ENCODE results near the gene INTS3.
A peak's percentile ranks its signal among the peaks of the same experiment; 100 is the strongest.
"Not testable (repeated sequence)": the region's sequence is repeated elsewhere in the genome, so short reads cannot be mapped to it uniquely, and the experiment has no call there.

Gene INTS3

DNA sequence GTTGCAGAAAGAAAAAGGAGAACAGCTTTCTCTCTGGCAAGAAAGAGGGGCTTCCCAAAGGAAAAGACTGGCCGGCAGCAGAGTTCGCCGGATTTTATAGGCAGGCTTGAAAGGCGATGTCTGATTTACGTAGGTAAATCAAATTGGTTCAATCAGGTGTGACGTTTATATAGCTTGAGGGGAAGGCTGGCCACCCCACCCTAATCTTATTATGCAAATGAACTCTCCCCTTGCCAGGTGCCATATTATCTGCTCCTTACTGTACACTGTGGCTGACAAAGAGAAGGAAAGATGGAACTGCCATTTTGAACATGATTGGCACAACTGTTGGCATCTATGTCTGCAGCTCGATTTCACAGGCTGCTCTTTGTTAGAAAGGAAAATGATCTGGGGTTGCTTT, 16.8 kb upstream of the INTS3 start:
- DNase-seq = no peak

DNA sequence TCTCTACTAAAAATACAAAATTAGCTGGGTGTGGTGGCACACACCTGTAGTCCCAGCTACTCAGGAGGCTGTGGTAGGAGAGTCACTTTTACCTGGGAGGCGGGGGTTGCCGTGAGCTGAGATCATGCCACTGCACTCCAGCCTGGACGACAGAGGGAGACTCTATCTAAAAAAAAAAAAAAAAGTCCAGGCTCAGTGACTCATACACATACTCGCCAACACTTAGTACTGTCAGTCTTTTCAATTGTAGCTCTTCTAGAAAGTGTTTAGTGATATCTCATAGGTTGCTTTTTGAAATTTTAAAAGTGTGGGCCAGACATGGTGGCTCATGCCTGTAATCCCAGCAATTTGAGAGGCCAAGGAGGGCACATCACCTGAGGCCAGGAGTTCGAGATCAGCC, 11.6 kb upstream of the INTS3 start:
- DNase-seq = not testable (repeated sequence)

DNA sequence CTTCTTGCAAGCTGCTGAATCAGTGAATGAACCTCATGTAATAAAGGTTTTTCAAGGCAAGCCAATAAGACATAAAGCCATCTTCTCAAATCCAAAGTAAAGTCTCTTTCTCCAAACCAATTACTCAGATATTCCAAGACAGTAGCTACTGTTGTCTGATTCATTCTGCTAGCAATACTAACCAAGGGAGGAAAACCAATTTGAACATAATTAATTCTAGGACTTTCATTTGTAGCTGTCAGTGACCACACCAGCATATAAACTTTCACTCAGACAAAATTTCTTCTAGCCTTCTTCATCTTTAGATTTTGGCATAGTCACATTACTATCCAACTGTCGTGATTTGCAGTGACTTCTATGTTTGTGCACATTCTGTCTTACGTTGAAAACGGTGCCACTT, 10.5 kb upstream of the INTS3 start:
- no peak for DNase-seq

DNA sequence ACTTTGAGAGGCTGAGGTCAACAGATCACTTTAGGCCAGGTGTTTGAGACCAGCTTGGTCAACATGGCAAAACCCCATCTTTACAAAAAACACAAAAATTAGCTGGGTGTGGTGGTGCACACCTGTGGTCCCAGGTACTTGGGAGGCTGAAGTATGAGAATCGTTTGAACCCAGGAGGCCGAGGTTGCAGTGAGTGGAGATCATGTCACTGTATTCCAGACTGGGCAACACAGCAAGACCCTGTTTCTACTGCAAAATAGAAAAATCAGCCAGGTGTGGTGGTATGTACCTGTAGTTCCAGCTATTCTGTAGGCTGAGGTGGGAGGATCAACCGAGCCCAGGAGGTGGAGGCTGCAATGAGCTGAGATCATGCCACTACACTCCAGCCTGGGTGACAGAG, 4.2 kb upstream of the INTS3 start:
- DNase-seq = no peak

DNA sequence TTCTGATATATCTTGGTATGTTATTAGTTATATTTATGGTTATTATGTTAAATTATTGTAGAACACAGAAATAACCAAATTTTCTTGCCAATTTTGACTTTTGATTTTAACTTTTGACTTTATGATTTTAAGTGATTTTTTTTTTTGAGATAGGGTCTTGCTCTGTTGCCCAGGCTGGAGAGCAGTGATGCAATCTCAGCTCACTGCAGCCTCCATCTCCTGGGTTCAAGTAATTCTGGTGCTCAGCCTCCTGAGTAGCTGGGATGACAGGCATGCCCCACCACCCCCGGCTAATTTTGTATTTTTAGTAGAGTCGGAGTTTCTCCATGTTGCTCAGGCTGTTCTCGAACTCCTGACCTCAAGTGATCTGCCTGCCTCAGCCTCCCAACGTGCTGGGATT, 3.2 kb upstream of the INTS3 start:
- not testable (repeated sequence) for DNase-seq

DNA sequence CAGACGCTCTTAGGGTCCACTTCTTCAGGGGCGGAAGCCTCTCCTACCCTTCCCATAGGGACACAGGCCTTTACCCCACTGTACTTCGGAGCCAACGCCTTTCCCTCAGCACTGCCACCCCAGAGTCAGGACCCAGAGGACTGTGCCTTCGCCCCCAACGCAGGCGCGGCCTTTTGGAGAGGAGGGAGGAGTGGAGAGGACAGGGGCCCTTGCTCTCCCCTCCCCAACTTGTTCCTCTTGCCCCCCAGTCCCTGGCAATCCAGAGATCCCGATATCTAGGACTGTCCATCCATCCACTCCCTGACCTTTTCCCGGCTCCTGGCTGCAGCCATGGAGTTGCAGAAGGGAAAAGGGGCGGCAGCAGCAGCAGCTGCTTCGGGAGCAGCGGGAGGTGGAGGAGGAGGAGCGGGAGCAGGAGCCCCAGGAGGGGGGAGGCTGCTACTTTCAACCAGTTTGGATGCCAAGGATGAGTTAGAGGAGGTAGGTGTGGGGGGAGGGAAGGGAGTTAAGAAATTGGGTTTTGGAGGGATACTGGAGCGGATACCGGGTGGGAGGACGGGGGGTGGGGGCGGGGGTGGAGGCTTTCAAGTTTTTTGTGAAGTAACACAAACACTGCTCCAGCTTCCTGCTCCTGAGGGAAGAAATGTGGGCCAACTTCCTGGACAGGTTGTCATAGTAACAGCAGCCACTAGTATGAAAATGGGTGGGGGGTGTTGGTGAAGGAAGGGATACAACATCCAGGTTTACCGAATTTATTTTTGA, 636 bp downstream of the INTS3 start:
- peak; percentile 30 for DNase-seq

DNA sequence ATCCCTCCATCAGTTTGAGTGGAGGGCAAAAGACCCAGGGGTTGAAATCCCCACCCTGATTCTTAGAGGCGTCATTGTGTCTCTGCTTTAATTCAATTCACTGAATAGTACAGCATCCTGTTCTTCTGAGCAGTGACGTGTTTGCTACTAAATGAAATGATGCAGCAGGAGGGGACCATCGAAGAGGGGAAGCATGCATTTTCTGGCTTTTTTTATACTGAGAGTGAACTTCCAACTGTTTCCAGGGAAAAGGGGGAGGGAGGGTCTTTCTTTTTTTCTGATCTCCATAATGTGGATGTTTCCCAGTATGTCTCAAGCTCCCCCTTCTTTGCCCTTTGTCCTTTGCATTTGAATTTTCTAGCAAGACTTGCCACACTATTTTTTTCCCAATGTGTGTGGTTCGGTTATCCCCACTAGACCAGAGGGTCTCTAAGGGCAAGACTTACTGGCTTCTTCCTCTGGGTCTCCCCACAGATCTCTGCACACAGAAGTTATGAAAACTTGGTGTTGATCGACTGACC, 2.7 kb downstream of the INTS3 start:
- no peak for DNase-seq

DNA sequence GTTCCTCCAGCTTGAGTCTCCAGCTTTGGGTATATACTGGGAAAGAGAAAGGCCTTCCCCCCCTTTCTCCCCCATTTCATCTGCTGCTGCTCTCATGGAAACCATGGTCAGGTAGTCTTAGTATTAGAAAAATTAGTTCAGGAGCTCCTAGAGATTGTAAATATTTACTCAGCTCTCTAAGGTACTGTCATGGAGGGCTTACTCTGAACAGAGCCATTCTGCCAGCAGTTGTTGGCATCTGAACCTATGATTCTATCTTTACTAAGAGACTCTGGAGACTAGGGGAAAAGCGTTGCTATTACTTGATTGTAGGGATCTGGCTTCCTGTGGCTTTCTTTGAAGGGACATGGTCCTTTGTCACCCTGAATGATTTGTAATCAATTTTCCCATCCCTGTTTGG, 6.1 kb downstream of the INTS3 start:
- no peak for DNase-seq

DNA sequence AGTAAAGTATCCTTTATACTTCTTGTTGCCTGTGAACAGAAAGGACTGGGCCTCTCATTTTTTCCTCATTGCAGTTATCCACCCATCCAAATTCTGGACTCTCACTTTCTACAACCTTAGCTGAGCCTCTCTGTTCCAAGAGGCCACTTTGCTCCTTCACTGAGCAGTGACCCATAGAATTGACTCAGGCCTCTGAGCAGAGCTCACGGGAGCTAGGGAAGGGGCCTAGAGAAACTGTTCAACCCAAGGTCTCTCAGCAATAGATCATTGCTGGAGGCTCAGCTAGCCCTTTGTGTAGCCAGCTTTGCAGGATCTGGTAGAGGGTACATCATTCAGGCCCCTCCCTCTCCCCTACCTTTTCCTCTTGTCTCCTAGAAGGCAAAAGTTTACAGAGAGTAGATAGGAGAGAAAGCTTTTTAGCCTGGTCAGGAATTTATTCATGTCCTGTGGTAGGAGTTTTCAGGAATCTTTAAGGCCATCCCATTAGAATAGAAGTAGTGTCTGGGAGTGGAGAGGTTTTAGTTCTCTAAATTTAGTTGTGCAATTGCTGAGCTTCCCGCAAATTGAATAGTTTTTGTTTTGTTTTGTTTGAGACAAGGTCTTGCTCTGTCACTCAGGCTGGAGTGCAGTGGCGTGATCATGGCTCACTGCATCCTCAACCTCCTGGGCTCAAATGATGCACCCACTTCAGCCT, 6.7 kb downstream of the INTS3 start:
- no peak for DNase-seq

DNA sequence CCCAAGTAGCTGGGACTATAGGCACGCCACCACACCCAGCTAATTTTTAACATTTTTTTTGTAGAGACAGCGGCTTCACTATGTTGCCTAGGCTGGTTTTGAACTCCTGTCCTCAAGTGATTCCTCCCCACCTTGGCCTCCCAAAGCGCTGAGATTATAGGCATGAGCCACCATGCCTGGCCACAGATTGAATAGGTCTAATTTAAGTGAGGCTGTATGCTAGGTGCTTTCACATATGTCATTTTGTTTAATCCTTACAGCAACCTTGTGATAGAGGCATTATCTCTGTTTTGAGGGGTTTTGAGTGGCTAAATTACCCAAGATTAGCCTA, 7.2 kb downstream of the INTS3 start:
- no peak for DNase-seq

DNA sequence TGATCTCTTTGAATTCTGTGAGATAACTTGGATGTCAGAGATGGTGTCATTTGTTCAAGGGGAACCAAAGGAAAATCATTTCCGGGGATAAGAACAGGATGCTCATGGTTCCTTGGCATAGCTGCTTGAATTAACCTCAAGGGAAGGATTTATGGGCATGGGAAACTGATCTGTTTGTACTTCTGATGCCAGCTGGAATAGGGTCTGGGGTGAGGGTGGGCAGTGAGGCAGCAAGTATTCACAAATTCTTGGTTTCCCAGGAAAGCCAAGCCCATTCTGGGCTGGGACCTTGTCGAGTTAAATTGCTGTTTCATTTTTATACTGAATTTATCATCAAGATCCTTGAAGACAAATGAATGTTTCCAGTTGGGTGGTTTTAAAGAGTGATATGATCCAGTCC, 14.1 kb downstream of the INTS3 start:
- DNase-seq = no peak

DNA sequence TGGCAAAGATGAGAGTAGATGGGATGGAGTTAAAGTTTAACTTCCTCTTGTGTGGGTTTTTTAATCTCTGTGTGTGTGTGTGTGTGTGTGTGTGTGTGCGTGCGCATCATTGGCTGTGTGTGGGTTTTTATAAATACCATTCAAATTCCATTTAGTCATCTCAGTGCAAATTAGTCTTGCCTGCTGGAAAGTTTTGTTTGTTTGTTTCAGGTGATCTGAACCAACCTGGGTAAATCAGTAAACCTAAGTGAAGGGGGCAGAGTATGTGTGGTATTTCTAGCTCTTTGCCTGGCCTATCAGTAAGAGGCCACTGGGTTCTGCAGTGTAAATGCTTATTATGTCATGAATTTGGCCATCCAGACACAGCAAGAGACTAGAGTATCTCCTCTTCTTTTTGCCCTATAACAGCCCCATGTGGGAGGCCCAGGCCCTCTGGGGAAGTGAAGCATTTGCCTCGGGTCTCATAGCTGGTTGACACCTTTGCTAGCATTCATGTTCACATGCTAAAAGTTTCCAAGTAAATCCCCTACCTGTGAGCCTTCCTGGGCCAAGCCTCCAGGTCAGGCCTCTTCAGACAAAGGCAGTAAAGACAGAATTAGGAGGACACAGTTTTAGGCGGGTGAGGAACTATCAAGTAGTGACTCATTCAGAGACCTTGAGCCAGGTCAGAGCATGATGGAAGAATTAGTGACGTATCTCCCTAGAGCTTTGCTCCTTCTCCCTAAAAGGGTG, 14.7 kb downstream of the INTS3 start:
- no peak for DNase-seq

DNA sequence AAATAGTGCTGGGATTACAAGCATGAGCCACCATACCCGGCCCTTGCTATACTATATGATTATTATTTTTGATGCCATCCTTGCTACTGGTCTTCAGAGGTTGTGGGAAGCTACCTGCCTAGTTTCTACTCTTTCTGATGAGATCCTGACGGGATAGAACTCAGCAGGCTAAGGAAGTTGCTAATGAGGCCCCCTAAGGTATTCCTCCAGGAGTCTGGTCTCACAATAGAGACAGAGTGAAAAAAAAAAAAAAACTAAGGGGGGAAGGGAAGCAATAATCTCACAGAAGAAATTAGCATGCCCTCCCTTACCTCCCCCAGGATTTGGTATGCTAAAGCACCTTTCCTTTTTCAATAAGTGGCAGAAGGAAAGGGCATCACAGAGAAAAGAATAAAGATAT, 17.6 kb downstream of the INTS3 start:
- no peak for DNase-seq

DNA sequence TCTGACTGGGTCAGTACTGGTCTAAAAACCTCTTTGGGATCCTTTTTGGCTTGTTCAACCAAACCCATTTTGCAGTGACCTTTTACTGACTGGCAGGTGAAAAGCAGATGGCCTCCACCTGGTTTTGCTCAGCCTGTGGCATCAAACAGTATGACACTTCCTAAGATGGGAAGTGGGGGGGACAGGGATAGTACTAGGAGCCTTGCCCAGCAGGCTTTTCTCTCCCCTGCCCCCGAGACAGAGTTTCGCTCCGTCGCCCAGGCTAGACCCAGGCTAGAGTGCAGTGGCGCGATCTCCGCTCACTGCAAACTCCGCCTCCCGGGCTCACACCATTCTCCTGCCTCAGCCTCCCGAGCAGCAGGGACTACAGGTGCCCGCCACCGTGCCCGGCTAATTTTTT, 18.3 kb downstream of the INTS3 start:
- DNase-seq = no peak

DNA sequence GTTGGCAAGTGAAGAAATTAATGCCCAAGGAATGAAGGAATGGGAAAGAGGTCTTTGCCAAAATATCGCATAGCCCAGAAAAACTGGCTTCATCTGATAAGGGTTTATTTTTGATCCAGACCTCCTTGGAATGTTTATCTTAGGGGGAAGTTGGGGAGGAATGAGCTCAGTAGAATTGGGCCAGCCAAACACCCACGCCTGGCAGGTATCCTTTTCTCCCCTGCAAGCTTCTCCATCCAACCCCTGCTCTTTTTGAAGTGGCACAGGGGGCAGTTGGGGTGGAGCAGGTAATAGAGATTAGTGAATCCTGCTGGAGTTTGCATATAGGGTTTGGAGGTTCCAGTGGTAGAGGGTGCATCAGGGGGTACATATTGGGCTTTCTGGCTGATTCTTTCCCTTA, 21.1 kb downstream of the INTS3 start:
- DNase-seq = no peak

DNA sequence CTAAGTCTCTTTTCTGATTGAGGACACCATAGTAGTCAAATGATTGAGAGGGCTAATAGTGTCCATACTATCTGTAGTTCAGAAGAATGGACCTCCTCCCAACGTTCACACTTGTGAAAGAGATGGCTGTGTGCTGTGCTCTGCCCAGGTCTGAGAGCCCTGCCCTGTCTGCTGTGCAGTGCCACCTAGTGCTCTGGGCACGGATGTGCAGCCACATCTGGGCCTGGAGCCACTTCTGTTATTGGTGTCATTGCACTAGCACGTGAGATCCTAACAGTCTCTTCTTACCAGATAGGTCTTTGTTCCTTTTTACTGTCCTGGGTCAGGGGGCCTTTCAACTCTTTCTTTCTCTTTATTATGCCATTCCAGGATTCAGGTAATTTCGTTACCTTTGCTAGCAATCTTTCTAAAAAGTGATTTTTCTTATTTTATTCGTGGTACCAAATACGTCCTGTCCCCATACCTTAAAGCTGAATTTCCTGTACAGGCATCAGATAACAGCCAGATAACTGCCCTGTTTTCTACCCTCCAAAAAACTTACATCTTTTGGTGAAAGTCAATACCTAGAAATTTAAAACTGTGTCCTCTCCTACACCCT, 21.7 kb downstream of the INTS3 start:
- DNase-seq = peak; percentile 59

DNA sequence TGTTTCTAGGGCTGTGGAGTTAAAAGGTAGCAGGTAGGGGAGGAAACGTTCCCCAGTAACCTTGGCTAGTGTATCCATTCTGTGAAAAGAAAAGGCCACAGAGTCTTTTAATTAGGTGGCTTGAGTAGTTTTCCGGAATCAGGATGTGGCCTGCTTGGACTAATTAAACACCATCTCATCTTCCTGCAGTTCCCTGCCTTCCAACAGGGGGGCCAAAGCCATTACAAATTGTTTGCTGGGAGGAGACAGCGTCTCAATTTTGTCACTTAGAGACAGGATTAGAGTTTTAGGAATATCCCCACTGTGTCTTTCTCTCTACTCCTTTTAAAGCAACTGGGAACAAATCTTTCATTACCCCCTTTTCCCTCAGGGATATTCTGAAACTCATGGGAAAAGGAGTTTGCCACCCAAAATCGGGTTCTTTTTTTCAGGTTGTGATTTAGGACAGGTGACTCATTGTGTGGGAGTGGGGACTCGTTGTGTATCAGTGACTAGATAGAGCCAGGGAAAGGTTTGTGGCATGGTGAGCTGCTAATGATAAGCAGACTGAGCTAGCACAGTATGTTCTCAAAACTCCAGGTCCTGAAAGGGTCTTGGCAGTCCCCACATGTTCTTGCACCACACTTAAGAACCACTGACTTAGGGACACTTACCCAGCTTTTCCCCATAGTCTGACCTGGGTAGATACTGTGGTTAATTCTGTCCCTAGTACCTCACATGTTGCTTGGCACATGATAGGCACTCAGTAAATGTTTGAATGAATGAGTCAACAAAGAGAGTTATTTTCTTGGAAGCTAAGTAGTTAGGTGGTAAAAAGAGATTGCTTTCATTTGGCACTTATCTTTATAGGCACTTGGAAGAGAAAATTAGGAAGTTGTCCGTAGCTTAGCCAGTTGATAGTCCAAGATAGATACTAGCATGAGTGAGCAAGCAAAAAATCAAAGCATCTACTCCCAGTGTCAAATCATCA, 22.5 kb downstream of the INTS3 start:
- DNase-seq = no peak

DNA sequence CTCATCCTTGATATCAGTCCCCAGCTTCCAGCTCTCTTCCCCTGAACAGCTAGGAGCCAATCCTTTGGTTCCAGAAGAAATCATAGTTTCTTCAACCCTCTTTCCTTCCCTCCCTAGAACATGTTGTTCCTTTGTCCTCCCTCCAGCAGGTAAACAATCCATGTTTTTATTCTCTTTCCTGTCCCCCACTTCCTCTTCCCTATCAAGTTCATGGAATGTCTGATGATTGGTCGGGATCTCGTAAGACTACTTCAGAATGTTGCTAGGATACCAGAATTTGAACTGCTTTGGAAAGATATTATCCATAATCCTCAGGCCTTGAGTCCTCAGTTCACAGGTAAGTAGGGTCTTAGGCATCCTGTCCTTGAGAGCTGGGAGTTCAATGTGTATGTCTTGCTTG, 24.2 kb downstream of the INTS3 start:
- DNase-seq = no peak

DNA sequence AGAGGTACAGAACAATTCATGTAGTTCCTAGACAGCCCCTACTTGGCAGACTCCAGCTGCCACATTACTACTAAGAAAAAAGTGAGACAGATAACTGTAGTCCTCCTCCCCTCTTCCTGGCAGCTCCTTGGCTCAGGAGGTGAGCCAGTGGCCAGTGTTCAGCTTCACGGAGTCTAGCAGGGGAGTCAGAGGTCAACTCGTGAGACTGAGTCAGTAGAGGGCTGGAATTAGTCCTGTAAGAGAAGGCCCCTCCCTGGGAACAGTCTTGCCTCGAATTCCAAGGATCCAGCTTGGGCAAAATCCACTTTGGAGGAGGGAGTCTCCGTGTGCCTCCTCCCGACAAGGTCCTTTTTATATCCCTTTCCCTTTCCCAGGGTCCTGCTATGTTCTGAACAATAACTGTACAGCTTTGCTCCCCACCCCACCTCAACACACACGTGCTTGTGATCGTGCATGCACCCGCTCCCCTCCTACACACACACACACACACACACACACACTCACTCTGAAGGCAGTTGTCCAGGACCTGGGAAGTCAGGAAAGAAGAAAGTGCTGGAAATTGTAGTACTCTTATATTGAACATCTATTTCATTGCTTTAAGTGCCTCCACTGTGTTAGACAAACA, 24.8 kb downstream of the INTS3 start:
- DNase-seq = no peak

DNA sequence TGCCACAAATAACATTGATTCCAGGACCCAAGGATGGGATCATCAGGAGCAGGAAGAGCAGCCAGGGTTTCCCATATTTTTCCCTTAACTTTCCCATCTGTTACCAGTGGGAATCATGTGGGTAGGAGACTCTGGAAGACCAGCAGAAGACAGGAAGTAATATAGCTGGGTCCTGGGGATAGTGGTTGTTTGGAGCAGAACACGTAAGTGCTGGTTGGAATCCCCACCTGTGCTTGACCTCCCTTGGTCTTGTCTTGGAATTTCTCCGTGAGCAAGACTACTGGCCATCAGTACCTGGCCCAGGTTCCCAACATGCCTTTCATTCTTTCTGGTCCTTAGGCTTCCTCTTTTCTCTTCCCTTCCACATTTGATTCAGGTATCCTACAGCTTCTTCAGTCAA, 26.4 kb downstream of the INTS3 start:
- DNase-seq = no peak

DNA sequence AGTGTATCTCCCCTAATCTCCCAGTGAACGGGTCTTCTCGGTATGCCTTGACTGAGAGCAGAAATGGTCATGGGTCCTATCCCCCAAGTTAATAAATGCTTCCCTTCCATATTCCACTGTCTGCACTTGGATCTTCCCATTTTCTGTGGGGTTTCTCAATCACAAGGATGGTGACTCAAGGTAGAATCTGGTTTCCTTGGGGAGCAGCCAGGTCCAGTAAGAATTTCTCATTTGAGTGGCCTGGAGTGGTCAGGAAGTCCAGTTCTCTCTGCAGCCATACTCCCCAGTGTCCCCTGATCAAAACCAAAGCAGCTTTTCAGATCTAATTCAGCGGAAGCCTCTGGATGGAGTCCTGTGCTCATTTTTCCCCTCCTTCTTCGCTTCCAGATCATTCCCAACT, 32.6 kb downstream of the INTS3 start:
- DNase-seq = no peak
